Heart left ventricle (tissue), 16 donors: ENCODE results near the gene RARRES1. TPM values are rescaled to one million over a fixed set of nuclear protein-coding genes. Genes with fewer than 3 reads are reported as not detected.

Experiments used
- ATAC-seq, 4 donors: fragments of 200-7000 bp; cut with Tn5 transposase; one replicate each; pipeline ENCODE4 v1.9.1; 2020 to 2022; ENCODE audit warnings: moderate library complexity in 4 of 4, mild to moderate bottlenecking in 3 of 4, moderate number of reproducible peaks in 1 of 4
- DNase-seq, 5 donors: peaks; one replicate each; pipeline ENCODE4 v3.0.0-alpha.2; 2020
- H3K27ac ChIP-seq, 12 donors: fragments of 200-600 bp; sonication (generic) in 4 of 12; one replicate each; pipeline versions ENCODE4 v1.5.0 to v1.8.0; 2016 to 2022; ENCODE audit warnings: mild to moderate bottlenecking in 2 of 12
- H3K27me3 ChIP-seq, 9 donors: fragments of 200-600 bp; sonication (generic) in 2 of 9; one replicate each; pipeline versions ENCODE4 v1.5.1 to v1.8.0; 2016 to 2022; ENCODE audit warnings: mild to moderate bottlenecking in 3 of 9
- H3K36me3 ChIP-seq, 9 donors: fragments of 200-600 bp; sonication (generic) in 2 of 9; one replicate each; pipeline versions ENCODE4 v1.5.0 to v1.8.0; 2018 to 2022; ENCODE audit warnings: mild to moderate bottlenecking in 2 of 9
- H3K4me1 ChIP-seq, 12 donors: fragments of 200-600 bp; sonication (generic) in 4 of 12; one replicate each; pipeline versions ENCODE4 v1.5.0 to v1.8.0; 2016 to 2022; ENCODE audit warnings: mild to moderate bottlenecking in 3 of 12
- H3K4me3 ChIP-seq, 12 donors: fragments of 200-600 bp; sonication (generic) in 4 of 12; one replicate each; pipeline versions ENCODE4 v1.5.0 to v1.8.0; 2017 to 2022; ENCODE audit warnings: mild to moderate bottlenecking in 9 of 12, moderate library complexity in 4 of 12
- H3K9me3 ChIP-seq, 12 donors: fragments of 200-600 bp; sonication (generic) in 4 of 12; one replicate each; pipeline versions ENCODE4 v1.5.0 to v1.8.0; 2016 to 2022; ENCODE audit warnings: mild to moderate bottlenecking in 1 of 12
- CTCF ChIP-seq, 12 donors: fragments of 200-600 bp; sonication (generic) in 4 of 12; IDR thresholded peaks; one replicate each; pipeline versions ENCODE4 v1.5.0 to v1.8.0; 2018 to 2022; ENCODE audit warnings: antibody characterized with exemption in 12 of 12, mild to moderate bottlenecking in 5 of 12
- POLR2A ChIP-seq, 2 donors: fragments of 450-650 bp; IDR thresholded peaks; one replicate each; pipeline ENCODE4 v1.6.1; 2017; ENCODE audit warnings: antibody characterized with exemption in 2 of 2, mild to moderate bottlenecking in 2 of 2, moderate library complexity in 2 of 2
- WGBS, 4 donors: extraction: QIAGEN DNeasy Blood & Tissue Kit in 2 of 4; methylation state at CpG; one replicate each; pipeline versions ENCODE4 v1.1.5 to v1.1.7; 2013 to 2018; 5-methylcytosine and 5-hydroxymethylcytosine counted together
- intact Hi-C, 10 donors: fragments of 100-400 bp; cut with DNase I; formaldehyde crosslinking; loops; one replicate each; pipeline versions ENCODE4 v1.11.1 to v1.14.2; 2022
- polyA plus RNA-seq, 2 donors: library from polyadenylated mRNA; stranded (reverse); fragments of 200-250 nt; gene quantifications; one replicate each; pipeline ENCODE4 v1.2.3, GENCODE V29; 2013
- total RNA-seq, 9 donors: library from RNA; depleted of rRNA in 2 of 9; stranded (reverse); fragments of >200 nt in 2 of 9; fragmentation: NEBNext Ultra II Directional in 3 of 9; extraction: Animal tissue kit (Norgen Biotek cat#: 25700) in 3 of 9; gene quantifications; one replicate each; pipeline versions ENCODE4 v1.1.0 to v1.2.4, GENCODE V29; 2016 to 2023
- donor health status: ischemic (EF 13 %, LVEDD 7.1; RV severe dilation, severe dysfunction).
- donor health status: healthy with polysubstance abuse.
- donor health status: DM: no; HTN: yes; CAD: no.
- donor health status: DM: no; HTN: no; CAD: no.
- donor health status: ischemic (EF 25% LVEDD 6.9; RV normal size, moderate dysfunction).
- donor health status: ischemic (EF 25% LVEDD 5.7; RV mildly dilated, moderate dysfunction).
- donor health status: healthy.
- donor health status: DM: yes; HTN: yes; CAD: no.
- donor health status: ischemic (EF 35%, LVEDD 5.7; RV mildly dilated, moderate dysfunction).
- donor health status: nonischemic (EF 11% LVEDD 7.7; RV severe dilation, severe dysfunction).
- donor health status: DM: yes; HTN: yes; CAD: no.
- donor health status: PGD.
- donor health status: ischemic (EF 29% LVEDD 5.4; RV normal size, mild dysfunction).
- donor health status: nonischemic (EF 23%, LVEDD 6.1; RV moderate dilation, normal function).

The RARRES1 gene
- total and polyA plus RNA-seq, 11 donors, result 0.63 to 69.4 (median 3.6) TPM

GRCh38 chr3:158755421-158755820 lies 23.2 kb upstream of the RARRES1 start:
- Histone ChIP-seq H3K4me1 (no peaks in the 10 kb centered on the region), H3K4me3 (no peak overlapping the region), H3K27me3 (no peaks in the 10 kb centered on the region), H3K27ac (no peak overlapping the region), H3K36me3 (no peaks in the 10 kb centered on the region), H3K9me3 (no peaks in the 10 kb centered on the region)
- DNase-seq (no peak), ATAC-seq (no peak)
- intact Hi-C loops, result no loop called here
- 71 to 79% (median 74%) methylated on average over 2 of the region's 2 CpGs for WGBS, 4 donors
- no peak for TF ChIP-seq POLR2A (IDR thresholded peaks at IDR 0.05)
- TF ChIP-seq CTCF (IDR thresholded peaks at IDR 0.05), result no peak

GRCh38 chr3:158753854-158754253 lies 21.6 kb upstream of the RARRES1 start:
- DNase-seq, result no peak
- peaks cover 0 to 6% (median 0%) of the 10 kb centered on the region in 9 donors for H3K36me3 ChIP-seq
- H3K9me3 ChIP-seq, result no peaks in the 10 kb centered on the region
- intact Hi-C loops, result no loop called here
- WGBS, 4 donors, result 91 to 95% (median 93%) methylated on average over 5 of the region's 5 CpGs
- ATAC-seq, result no peak
- H3K27me3 ChIP-seq, result no peaks in the 10 kb centered on the region
- peaks cover 0 to 2% (median 0%) of the 10 kb centered on the region in 12 donors for H3K4me1 ChIP-seq
- no peak overlapping the region for H3K4me3 ChIP-seq
- no peak overlapping the region for H3K27ac ChIP-seq
- TF ChIP-seq POLR2A (IDR thresholded peaks at IDR 0.05) (no peak), CTCF (IDR thresholded peaks at IDR 0.05) (no peak)

- ATAC-seq, result no peak
- no peak for TF ChIP-seq CTCF (IDR thresholded peaks at IDR 0.05)
- no peak for TF ChIP-seq POLR2A (IDR thresholded peaks at IDR 0.05)
- 70 to 78% (median 74%) methylated on average over 1 of the region's 1 CpG for WGBS, 4 donors
- peaks cover 0 to 12% (median 3%) of the 10 kb centered on the region in 9 donors for H3K36me3 ChIP-seq
- no peak for DNase-seq
- H3K27me3 ChIP-seq, result no peaks in the 10 kb centered on the region
- no peak overlapping the region for H3K27ac ChIP-seq
- peaks cover 0 to 25% (median 0%) of the 10 kb centered on the region in 12 donors for H3K4me1 ChIP-seq
- intact Hi-C loops, result no loop called here
- no peak overlapping the region for H3K4me3 ChIP-seq
- no peaks in the 10 kb centered on the region for H3K9me3 ChIP-seq
Measured at GRCh38 chr3:158751316-158751715, 19.1 kb upstream of the RARRES1 start.

- TF ChIP-seq POLR2A (IDR thresholded peaks at IDR 0.05) (no peak), CTCF (IDR thresholded peaks at IDR 0.05) (no peak)
- 88 to 97% (median 93%) methylated on average over 6 of the region's 6 CpGs for WGBS, 4 donors
- H3K27ac ChIP-seq, result no peak overlapping the region
- DNase-seq (no peak), ATAC-seq (no peak)
- H3K4me1 ChIP-seq, result peaks cover 0 to 25% (median 0%) of the 10 kb centered on the region in 12 donors
- no peaks in the 10 kb centered on the region for H3K9me3 ChIP-seq
- no peaks in the 10 kb centered on the region for H3K27me3 ChIP-seq
- H3K4me3 ChIP-seq, result no peak overlapping the region
- peaks cover 0 to 16% (median 7%) of the 10 kb centered on the region in 9 donors for H3K36me3 ChIP-seq
- intact Hi-C loops, result no loop called here
Measured at GRCh38 chr3:158750016-158750415, 17.8 kb upstream of the RARRES1 start.
